Panc1 (cell line): ENCODE measurements around the gene WDR1. TPM values are rescaled to one million over a fixed set of nuclear protein-coding genes. Genes with fewer than 3 reads are reported as not detected.

Experiments
- ATAC-seq: fragments of 200-7000 bp; cut with Tn5 transposase; 2 replicates; pipeline ENCODE4 v1.9.1; 2020; ENCODE audit warnings: mild to moderate bottlenecking, moderate library complexity
- BruUV-seq: library from RNA; stranded (reverse); fragments of 400-500 nt; replicated peaks from 2 replicates; lab custom pipeline; 2021; lab: Mats Ljungman, UMichigan
- CTCF ChIA-PET: fragments of 300-600 bp; sonication (Branson Sonifier 250); formaldehyde crosslinking; loops from one replicate; lab custom pipeline; 2022; ENCODE audit warnings: antibody characterized with exemption; lab: Charles Lee
- POLR2A ChIA-PET: fragments of 300-600 bp; sonication (Branson Sonifier 250); formaldehyde crosslinking; loops from one replicate; lab custom pipeline; 2022; ENCODE audit warnings: antibody characterized with exemption; lab: Charles Lee
- DNase-seq: peaks from one replicate; pipeline ENCODE4 v3.0.0-alpha.2; 2010; ENCODE audit warnings: low read depth, low spot score
- H3K27ac ChIP-seq: 2 replicates; pipeline ENCODE4 v1.5.1; 2011; ENCODE audit warnings: mild to moderate bottlenecking, low read length, inconsistent platforms
- H3K27me3 ChIP-seq: fragments of 200-500 bp; sonication (Bioruptor generic); 2 replicates; pipeline ENCODE4 v1.6.0; 2014; ENCODE audit warnings: low read length, inconsistent platforms; ENCODE audit not compliant: control insufficient read depth, insufficient read depth
- H3K36me3 ChIP-seq: fragments of 200-500 bp; sonication (Bioruptor generic); 2 replicates; pipeline ENCODE4 v1.5.1; 2014; ENCODE audit warnings: inconsistent platforms, mild to moderate bottlenecking, low read length, moderate library complexity; ENCODE audit not compliant: control insufficient read depth, insufficient read depth
- H3K4me1 ChIP-seq: 2 replicates; pipeline ENCODE4 v1.5.1; 2011; ENCODE audit warnings: inconsistent platforms, mild to moderate bottlenecking, low read length, moderate library complexity; ENCODE audit not compliant: control insufficient read depth, insufficient read depth
- H3K4me3 ChIP-seq, 2 experiments: 2 replicates each; pipeline ENCODE4 v1.5.1; 2011 to 2012; ENCODE audit warnings: low read depth in 2 of 2, low read length in 2 of 2, mild to moderate bottlenecking in 2 of 2, inconsistent platforms in 1 of 2, moderate library complexity in 1 of 2
- H3K9me3 ChIP-seq: fragments of 200-500 bp; sonication (Bioruptor generic); 2 replicates; pipeline ENCODE4 v1.5.1; 2014; ENCODE audit warnings: low read depth, mild to moderate bottlenecking, inconsistent platforms, low read length, moderate library complexity; ENCODE audit not compliant: control insufficient read depth, insufficient read depth
- CTCF ChIP-seq: fragments of 450-650 bp; IDR thresholded peaks from 2 replicates; pipeline ENCODE4 v1.5.1; 2017; ENCODE audit warnings: mild to moderate bottlenecking
- POLR2AphosphoS5 ChIP-seq: IDR thresholded peaks from 2 replicates; pipeline ENCODE4 v1.6.1; 2012; ENCODE audit warnings: mild to moderate bottlenecking, low read depth, low read length, moderate library complexity
- REST ChIP-seq, 2 experiments: IDR thresholded peaks; 2 replicates each; pipeline ENCODE4 v1.6.1; 2011 to 2012; ENCODE audit warnings: low read depth in 2 of 2, control low read depth in 1 of 2, low read length in 1 of 2, mild to moderate bottlenecking in 1 of 2, moderate library complexity in 1 of 2; ENCODE audit not compliant: insufficient read depth in 1 of 2
- SIN3A ChIP-seq: IDR thresholded peaks from 2 replicates; pipeline ENCODE4 v1.6.1; 2012; ENCODE audit warnings: low read depth, mild to moderate bottlenecking, low read length, moderate library complexity, borderline replicate concordance; ENCODE audit not compliant: insufficient read depth
- TCF7L2 ChIP-seq: IDR thresholded peaks from 2 replicates; pipeline ENCODE4 v1.6.1; 2011; ENCODE audit warnings: mild to moderate bottlenecking, low read depth, low read length, inconsistent platforms
- in situ Hi-C: cut with HindIII; loops from 2 replicates; pipeline ENCODE4 v1.10.0; 2016; ENCODE audit warnings: low sequenced_read_pairs, low pct_unique_long_range_greater_than_20kb
- intact Hi-C: fragments of 100-400 bp; cut with micrococcal nuclease; formaldehyde crosslinking; loops from one replicate; pipeline ENCODE4 v1.10.0; 2022; ENCODE audit not compliant: unreplicated experiment
- total RNA-seq: library from RNA; stranded (reverse); gene quantifications from one replicate; pipeline ENCODE4 v1.2.1, GENCODE V29; 2021; ENCODE audit not compliant: unreplicated experiment

The WDR1 gene
- total RNA-seq, 1 experiment from 2014 or later, result 260 TPM

- no TSS peak for BruUV-seq
- Histone ChIP-seq H3K27ac (no peak overlapping the region), H3K4me3 (no peak overlapping the region), H3K9me3 (no peaks in the 10 kb centered on the region), H3K27me3 (no peaks in the 10 kb centered on the region), H3K36me3 (no peaks in the 10 kb centered on the region), H3K4me1 (no peaks in the 10 kb centered on the region)
- ATAC-seq (no peak), DNase-seq (no peak)
- CTCF ChIA-PET, result no interaction called here
- POLR2A ChIA-PET, result no interaction called here
- no peak for TF ChIP-seq REST (IDR thresholded peaks at IDR 0.05; ENCODE audit: insufficient read depth in 1 of 2, low read depth in 2 of 2, low read length in 1 of 2)
- TF ChIP-seq SIN3A, result no peak
- TF ChIP-seq TCF7L2, result no peak
- in situ Hi-C loops (no loop called here), intact Hi-C loops (no loop called here)
These were observed 62.0 kb downstream of the WDR1 start for GRCh38 chr4:10054571-10055041.

- intact Hi-C loops (no loop called here), in situ Hi-C loops (no loop called here)
- TF ChIP-seq TCF7L2, result no peak
- no peak for TF ChIP-seq SIN3A
- no peak for TF ChIP-seq CTCF
- TF ChIP-seq POLR2AphosphoS5, result no peak
- no peak for TF ChIP-seq REST (IDR thresholded peaks at IDR 0.05; ENCODE audit: insufficient read depth in 1 of 2, low read depth in 2 of 2, low read length in 1 of 2)
- CTCF ChIA-PET, result no interaction called here
- Histone ChIP-seq H3K9me3 (no peaks in the 10 kb centered on the region), H3K27me3 (no peaks in the 10 kb centered on the region), H3K4me3 (no peak overlapping the region), H3K36me3 (no peaks in the 10 kb centered on the region), H3K27ac (no peak overlapping the region), H3K4me1 (no peaks in the 10 kb centered on the region)
- ATAC-seq (no peak), DNase-seq (no peak)
- BruUV-seq, result no TSS peak
- POLR2A ChIA-PET, result no interaction called here
These were observed 62.8 kb downstream of the WDR1 start for GRCh38 chr4:10053635-10054453.
